LHCN-M2 (cell line): Measurements from ENCODE around the gene APOBEC3C. TPM values are rescaled to one million over a fixed set of nuclear protein-coding genes. Genes with fewer than 3 reads are reported as not detected.
"Not testable (repeated sequence)": the region's sequence is repeated elsewhere in the genome, so short reads cannot be mapped to it uniquely, and the experiment has no call there.

Source experiments
- DNase-seq: peaks from one replicate; pipeline ENCODE4 v3.0.0-alpha.2; 2012; ENCODE audit warnings: low read depth
- total RNA-seq: library from RNA; depleted of rRNA; stranded (reverse); fragments of >200 nt; gene quantifications from 2 replicates; pipeline ENCODE4 v1.2.3, GENCODE V29; 2014

Gene APOBEC3C
- total RNA-seq, 1 experiment from 2014 or later: 14.0 TPM

- DNase-seq: not testable (repeated sequence)
Measured at GRCh38 chr22:39020021-39020651, 6.1 kb downstream of the APOBEC3C start.

DNA sequence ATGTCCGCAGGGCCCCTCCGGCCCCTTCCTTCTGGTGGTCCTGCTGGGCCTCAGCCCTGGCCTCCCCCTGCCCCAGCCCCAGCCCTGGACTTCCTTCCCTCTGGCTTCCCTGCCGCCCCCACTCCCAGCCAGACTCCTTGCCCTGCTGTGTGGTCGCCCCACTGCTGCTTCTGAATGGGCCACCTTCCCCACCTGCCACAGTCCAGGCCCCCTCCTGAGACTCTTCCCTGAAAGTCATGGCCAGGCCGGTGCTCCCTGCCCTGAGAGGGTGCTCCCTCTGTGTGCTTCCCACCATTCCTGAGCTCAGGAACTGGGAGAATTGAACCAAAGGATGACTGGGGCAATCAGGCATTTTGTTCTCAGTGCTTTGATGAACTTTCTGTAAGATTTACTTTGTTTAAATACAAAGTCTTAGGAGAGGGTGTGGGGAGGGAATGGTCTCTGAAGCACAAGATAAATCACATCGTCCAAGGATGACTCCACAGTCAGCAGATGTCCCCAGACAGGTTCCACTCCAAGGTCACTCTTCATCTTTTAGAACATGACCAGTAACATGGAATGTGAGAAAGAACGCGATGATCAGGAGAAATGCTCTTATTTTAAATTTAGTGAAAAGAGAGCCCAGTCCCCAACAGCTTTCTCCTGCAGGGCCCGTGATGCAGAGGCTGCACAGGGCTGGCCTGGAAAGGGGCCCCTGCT is 7.6 kb downstream of the APOBEC3C start:
- DNase-seq: no peak

GRCh38 chr22:39024519-39025308 is 10.7 kb downstream of the APOBEC3C start:
- DNase-seq: no peak

DNA sequence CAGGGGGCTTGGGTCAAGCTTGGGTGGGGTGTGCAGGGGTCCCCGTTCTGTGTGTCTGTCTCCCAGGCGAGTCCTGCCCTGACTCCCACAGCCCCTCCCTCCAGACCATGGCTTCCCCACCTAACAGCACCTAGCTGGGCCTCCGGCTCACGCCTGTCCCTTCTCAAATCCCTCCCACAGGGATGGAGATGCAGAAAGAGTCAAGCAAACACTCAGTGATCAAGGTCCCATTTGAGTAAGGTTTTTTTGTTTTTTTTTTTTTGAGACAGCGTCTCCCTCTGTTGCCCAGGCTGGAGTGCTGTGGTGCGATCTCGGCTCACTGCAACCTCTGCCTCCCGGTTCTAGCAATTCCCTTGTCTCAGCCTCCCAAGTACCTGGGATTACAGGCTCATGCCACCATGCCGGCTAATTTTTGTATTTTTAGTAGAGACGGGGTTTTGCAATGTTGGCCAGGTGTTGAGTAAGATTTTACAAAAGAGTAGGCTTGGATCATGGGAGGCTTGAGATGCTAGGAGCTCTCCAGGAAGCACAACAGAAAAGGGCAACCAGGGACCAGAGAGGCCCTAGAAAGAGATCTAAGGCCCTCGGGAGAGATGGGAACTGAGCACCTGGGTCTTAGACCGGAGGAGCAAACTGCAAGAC is 12.6 kb downstream of the APOBEC3C start:
- DNase-seq: no peak

- DNase-seq: no peak
Measured at GRCh38 chr22:39027717-39028116, 13.7 kb downstream of the APOBEC3C start.

DNA sequence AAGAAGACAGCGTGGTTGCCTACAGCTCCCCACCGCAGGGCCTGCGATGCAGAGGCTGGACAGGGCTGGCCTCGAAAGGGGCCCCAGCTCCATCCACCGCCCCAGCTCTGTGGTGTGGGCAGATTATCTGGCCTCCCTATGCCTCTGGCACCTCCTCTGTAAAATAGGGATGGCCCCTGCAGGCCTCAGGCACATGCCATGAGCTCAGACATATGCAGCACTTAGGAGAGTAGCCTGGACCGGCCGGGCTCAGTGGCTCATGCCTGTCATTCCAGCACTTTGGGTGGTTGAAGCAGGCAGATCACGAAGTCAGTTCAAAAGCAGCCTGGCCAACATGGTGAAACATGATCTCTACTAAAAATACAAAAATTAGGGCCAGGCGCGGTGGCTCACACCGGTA is 14.2 kb downstream of the APOBEC3C start:
- DNase-seq: no peak

DNA sequence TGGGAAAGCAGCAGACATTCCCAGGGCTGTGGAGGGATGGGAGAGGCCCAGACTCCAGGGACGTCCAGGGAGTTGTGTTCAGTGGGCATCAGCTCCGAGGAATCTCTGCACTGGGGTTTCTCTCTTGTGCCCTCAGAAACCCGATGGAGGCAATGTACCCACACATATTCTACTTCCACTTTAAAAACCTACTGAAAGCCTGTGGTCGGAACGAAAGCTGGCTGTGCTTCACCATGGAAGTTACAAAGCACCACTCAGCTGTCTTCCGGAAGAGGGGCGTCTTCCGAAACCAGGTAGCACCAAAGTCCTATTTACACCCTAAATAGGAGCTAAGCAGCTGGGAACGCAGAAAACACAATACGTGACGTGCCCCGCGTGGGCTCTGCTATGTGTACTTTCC is 15.2 kb downstream of the APOBEC3C start:
- no peak for DNase-seq

- DNase-seq: no peak
Measured at GRCh38 chr22:39030705-39031104, 16.6 kb downstream of the APOBEC3C start.

DNA sequence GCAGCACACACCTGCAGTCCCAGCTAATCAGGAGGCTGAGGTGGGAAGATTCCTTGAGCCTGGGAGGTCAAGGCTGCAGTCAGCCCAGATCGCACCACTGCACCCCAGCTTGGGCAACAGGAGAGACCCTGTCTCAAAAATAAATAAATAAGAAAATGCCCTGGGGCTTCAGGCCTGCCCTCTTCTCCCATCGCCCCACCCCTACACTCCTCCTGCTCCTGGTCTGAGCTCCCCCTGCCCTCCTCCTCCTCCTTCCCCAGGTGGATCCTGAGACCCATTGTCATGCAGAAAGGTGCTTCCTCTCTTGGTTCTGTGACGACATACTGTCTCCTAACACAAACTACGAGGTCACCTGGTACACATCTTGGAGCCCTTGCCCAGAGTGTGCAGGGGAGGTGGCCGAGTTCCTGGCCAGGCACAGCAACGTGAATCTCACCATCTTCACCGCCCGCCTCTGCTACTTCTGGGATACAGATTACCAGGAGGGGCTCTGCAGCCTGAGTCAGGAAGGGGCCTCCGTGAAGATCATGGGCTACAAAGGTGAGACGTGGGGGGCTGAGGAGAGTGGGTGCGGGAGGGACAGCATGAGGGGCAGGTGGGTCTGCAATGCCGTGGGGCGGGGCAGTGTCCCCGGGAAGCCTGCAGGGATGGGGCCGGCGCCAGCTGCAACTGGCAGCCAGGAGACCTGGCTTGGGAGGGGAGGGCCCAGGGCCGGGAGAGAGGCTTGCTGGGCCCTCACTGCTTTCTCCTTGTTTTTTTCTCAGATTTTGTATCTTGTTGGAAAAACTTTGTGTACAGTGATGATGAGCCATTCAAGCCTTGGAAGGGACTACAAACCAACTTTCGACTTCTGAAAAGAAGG is 17.6 kb downstream of the APOBEC3C start:
- DNase-seq: not testable (repeated sequence)

- DNase-seq: not testable (repeated sequence)
Measured at GRCh38 chr22:39037071-39037470, 23.0 kb downstream of the APOBEC3C start.

DNA sequence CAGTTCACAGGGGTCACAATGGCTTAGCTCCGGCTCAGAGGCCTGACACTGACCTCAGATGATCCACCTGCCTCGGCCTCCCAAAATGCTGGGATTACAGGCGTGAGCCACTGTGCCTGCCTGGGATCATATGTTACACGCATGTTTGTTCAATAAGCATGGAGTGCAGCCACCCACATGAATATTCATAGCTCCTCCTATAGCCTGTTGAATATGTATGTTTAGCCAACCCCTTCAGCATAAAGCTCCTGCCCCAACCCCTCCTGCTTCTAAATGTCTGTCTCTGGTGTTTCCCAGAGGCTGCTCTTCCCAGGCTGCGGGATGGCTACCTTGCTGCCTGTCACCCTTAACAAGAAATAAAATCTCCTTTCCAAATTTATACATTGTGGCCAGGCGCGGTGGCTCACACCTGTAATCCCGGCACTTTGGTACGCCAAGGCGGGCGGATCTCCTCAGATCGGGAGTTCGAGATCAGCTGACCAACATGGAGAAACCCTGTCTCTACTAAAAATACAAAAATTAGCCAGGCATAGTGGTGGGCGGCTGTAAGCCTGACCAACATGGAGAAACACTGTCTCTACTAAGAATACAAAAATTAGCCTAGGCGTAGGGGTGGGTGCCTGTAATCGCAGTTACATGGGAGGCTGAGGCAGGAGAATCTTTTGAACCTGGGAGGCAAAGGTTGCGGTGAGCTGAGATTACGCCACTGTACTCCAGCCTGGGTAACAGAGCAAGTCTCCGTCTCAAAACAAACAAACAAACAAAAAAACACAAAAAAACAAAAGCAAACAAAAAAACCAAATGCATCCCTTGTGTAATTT is 25.5 kb downstream of the APOBEC3C start:
- DNase-seq: no peak

DNA sequence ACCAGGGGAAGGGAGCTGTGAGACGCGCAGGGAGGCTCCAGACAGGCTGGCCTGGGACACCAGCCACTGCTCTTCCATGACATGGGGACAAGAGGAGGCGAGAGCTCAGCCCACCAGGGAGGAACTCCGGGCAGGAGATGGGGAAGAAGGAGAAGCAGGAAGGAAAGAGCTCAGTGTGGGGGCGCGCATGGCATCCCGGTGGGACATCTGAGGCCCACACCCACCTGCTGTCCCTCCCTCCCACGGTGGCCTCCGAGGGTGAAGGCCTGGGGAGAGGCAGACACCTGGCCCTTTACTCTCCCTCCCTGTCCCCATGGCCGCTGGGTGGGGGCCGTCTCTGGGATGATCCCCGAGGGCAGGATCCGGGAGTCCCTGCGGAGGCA is 26.1 kb downstream of the APOBEC3C start:
- not testable (repeated sequence) for DNase-seq

GRCh38 chr22:39040538-39041296 is 26.7 kb downstream of the APOBEC3C start, which contains the start of gene APOBEC3F:
Gene APOBEC3F, plus strand, starts transcription at chr22:39040864. Its CDS starts 97 bp downstream, at chr22:39040961.
- peak; percentile 42 for DNase-seq

- no peak for DNase-seq
Measured at GRCh38 chr22:39041908-39042307, 27.9 kb downstream of the APOBEC3C start.

DNA sequence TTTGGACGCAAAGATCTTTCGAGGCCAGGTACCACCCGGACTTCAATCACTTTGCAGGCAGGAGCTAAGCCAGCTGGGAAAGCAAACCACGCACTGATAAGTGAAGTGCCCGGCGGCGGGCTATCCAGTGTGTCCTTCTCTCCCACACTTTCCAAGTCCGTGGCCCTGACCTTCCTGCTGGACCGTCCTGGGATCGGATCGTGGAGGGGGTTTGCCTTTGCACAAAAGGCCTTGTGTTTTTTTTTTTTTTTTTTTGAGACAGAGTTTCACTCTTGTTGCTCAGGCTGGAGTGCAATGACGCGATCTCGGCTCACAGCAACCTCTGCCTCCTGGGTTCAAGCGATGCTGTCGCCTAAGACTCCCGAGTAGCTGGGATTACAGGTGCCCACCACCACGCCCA is 29.0 kb downstream of the APOBEC3C start:
- DNase-seq: not testable (repeated sequence)

- DNase-seq: not testable (repeated sequence)
Measured at GRCh38 chr22:39045136-39045535, 31.1 kb downstream of the APOBEC3C start.

DNA sequence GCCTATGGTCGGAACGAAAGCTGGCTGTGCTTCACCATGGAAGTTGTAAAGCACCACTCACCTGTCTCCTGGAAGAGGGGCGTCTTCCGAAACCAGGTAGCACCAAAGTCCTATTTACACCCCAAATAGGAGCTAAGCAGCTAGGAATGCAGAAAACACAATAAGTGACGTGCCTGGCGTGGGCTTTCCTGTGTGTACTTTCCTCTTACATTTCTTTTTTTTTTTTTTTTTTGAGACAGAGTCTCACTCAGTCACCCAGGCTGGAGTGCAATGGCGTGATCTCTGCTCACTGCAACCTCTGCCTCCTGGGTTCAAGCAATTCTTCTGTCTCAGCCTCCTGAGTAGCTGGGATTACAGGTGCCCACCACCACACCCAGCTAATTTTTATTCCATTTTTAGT is 35.4 kb downstream of the APOBEC3C start:
- not testable (repeated sequence) for DNase-seq

GRCh38 chr22:39051844-39052495 is 37.9 kb downstream of the APOBEC3C start:
- not testable (repeated sequence) for DNase-seq

DNA sequence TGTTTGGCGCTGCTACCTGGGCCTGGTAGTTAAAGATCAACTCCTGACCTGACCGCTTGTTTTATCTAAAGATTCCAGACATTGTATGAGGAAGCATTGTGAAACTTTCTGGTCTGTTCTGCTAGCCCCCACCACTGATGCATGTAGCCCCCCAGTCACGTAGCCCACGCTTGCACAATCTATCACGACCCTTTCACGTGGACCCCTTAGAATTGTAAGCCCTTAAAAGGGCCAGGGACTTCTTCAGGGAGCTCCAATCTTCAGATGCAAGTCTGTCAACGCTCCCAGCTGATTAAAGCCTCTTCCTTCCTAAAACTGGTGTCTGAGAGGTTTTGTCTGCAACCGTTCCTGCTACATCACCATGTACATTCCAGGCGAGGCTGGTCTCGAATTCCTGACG is 41.6 kb downstream of the APOBEC3C start:
- no peak for DNase-seq
